Liver (tissue), 9 donors: ENCODE measurements around the gene MS4A4E. TPM values are rescaled to one million over a fixed set of nuclear protein-coding genes. Genes with fewer than 3 reads are reported as not detected.

Experiments used
- DNase-seq: peaks from one replicate; pipeline ENCODE4 v3.0.0-alpha.2; 2017; ENCODE audit warnings: low spot score
- H3K27ac ChIP-seq, 2 donors: one replicate each; pipeline ENCODE4 v1.7.0; 2013; ENCODE audit warnings: inconsistent platforms in 2 of 2, low read length in 2 of 2, control low read depth in 1 of 2, low read depth in 1 of 2, mild to moderate bottlenecking in 1 of 2
- H3K27me3 ChIP-seq, 4 donors: one replicate each; pipeline versions ENCODE4 v1.6.1 to v1.7.0; 2013; ENCODE audit warnings: low read length in 3 of 4, inconsistent platforms in 1 of 4, mild to moderate bottlenecking in 1 of 4, moderate library complexity in 1 of 4; ENCODE audit not compliant: control insufficient read depth in 4 of 4, insufficient read depth in 4 of 4
- H3K36me3 ChIP-seq, 4 donors: one replicate each; pipeline versions ENCODE4 v1.6.1 to v1.7.0; 2013; ENCODE audit warnings: low read length in 3 of 4, mild to moderate bottlenecking in 3 of 4, low read depth in 1 of 4, moderate library complexity in 1 of 4; ENCODE audit not compliant: control insufficient read depth in 4 of 4, insufficient read depth in 3 of 4
- H3K4me1 ChIP-seq, 4 donors: one replicate each; pipeline versions ENCODE4 v1.6.1 to v1.7.0; 2013; ENCODE audit warnings: low read length in 3 of 4, mild to moderate bottlenecking in 3 of 4, moderate library complexity in 1 of 4; ENCODE audit not compliant: control insufficient read depth in 4 of 4, insufficient read depth in 4 of 4
- H3K4me3 ChIP-seq, 3 donors: one replicate each; pipeline versions ENCODE4 v1.6.1 to v1.7.0; 2013; ENCODE audit warnings: low read length in 3 of 3, control low read depth in 1 of 3, low read depth in 1 of 3, mild to moderate bottlenecking in 1 of 3
- H3K9ac ChIP-seq, 2 donors: one replicate each; pipeline ENCODE4 v1.7.0; 2013; ENCODE audit warnings: low read length in 2 of 2, mild to moderate bottlenecking in 2 of 2, moderate library complexity in 2 of 2, control low read depth in 1 of 2, low read depth in 1 of 2
- H3K9me3 ChIP-seq, 4 donors: one replicate each; pipeline versions ENCODE4 v1.6.1 to v1.7.0; 2013; ENCODE audit warnings: low read length in 3 of 4; ENCODE audit not compliant: control insufficient read depth in 4 of 4
- CTCF ChIP-seq: fragments of 150-350 bp; IDR thresholded peaks from 2 replicates; pipeline ENCODE4 v1.5.1; 2017; ENCODE audit warnings: improper control_type of control experiment, low read depth, low read length; ENCODE audit not compliant: missing input control
- EGR1 ChIP-seq, 2 donors: IDR thresholded peaks; 2 replicates each; pipeline ENCODE4 v1.6.1; 2016 to 2018; ENCODE audit warnings: antibody characterized with exemption in 2 of 2, low read depth in 2 of 2
- FOXA2 ChIP-seq: IDR thresholded peaks from 2 replicates; pipeline ENCODE4 v1.6.1; 2016; ENCODE audit warnings: antibody characterized with exemption
- HNF4A ChIP-seq, 2 donors: conservative IDR thresholded peaks; 2 replicates each; pipeline ENCODE4 v1.6.1; 2016; ENCODE audit warnings: antibody characterized with exemption in 2 of 2, mild to moderate bottlenecking in 2 of 2
- JUND ChIP-seq, 2 donors: IDR thresholded peaks; 2 replicates each; pipeline ENCODE4 v1.6.1; 2016; ENCODE audit warnings: antibody characterized with exemption in 2 of 2
- NR2F2 ChIP-seq: IDR thresholded peaks from 2 replicates; pipeline ENCODE4 v1.6.1; 2016; ENCODE audit warnings: antibody characterized with exemption
- REST ChIP-seq: IDR thresholded peaks from 2 replicates; pipeline ENCODE4 v1.6.1; 2016; ENCODE audit warnings: antibody characterized with exemption, mild to moderate bottlenecking
- SP1 ChIP-seq: IDR thresholded peaks from 2 replicates; pipeline ENCODE4 v1.6.1; 2018; ENCODE audit warnings: antibody characterized with exemption, mild to moderate bottlenecking
- ZBTB33 ChIP-seq: IDR thresholded peaks from 2 replicates; pipeline ENCODE4 v1.6.1; 2016; ENCODE audit warnings: antibody characterized with exemption
- WGBS: extraction: QIAGEN DNeasy Blood & Tissue Kit; methylation state at CpG from one replicate; pipeline ENCODE4 v1.1.7; 2013; 5-methylcytosine and 5-hydroxymethylcytosine counted together
- polyA plus RNA-seq, 2 donors: library from polyadenylated mRNA; stranded (reverse) in 1 of 2; unstranded in 1 of 2; fragments of 200-250 nt in 1 of 2; fragments of >200 nt in 1 of 2; fragmentation: Nextera tagmentation in 1 of 2; extraction: Ambion mirVana in 1 of 2; gene quantifications; one replicate each; pipeline versions ENCODE4 v1.2.1 to v1.2.3, GENCODE V29; 2013 to 2015
- total RNA-seq, 2 donors: library from RNA; depleted of rRNA; stranded (reverse); fragments of >200 nt; gene quantifications; one replicate each; pipeline ENCODE4 v1.2.3, GENCODE V29; 2014
- donor health status: healthy.
- donor health status: healthy.
- donor health status: healthy.
- donor health status: healthy.
- donor health status: healthy.

The MS4A4E gene
- total RNA-seq (1 to 10 TPM in 1 of 2 donors, under 1 TPM in 1; 0.23 to 2.1 TPM), polyA plus RNA-seq (1 to 10 TPM in 1 of 2 donors, under 1 TPM in 1; 0.35 to 1.2 TPM)

GRCh38 chr11:60242740-60243239 is at the start of gene MS4A4E:
TSS of gene MS4A4E (minus strand) at chr11:60243137. CDS start at chr11:60230055, 13,082 bp downstream.
- 65% methylated on average over 5 of the region's 5 CpGs for whole genome bisulfite sequencing
- H3K9ac ChIP-seq = no peak within 1 kb of the TSS
- no peaks in the 10 kb centered on the region for H3K36me3 ChIP-seq
- peaks cover 0 to 11% (median 0%) of the 10 kb centered on the region in 4 donors for H3K27me3 ChIP-seq
- no peaks in the 10 kb centered on the region for H3K4me1 ChIP-seq
- H3K4me3 ChIP-seq = no peak within 1 kb of the TSS
- H3K27ac ChIP-seq = no peak within 1 kb of the TSS
- no peaks in the 10 kb centered on the region for H3K9me3 ChIP-seq
- DNase-seq = no peak
- no peak for TF ChIP-seq FOXA2
- TF ChIP-seq REST = no peak
- no peak for TF ChIP-seq HNF4A (conservative IDR thresholded peaks at IDR 0.05)
- no peak for TF ChIP-seq CTCF
- no peak for TF ChIP-seq ZBTB33
- TF ChIP-seq NR2F2 = no peak
- no peak for TF ChIP-seq SP1
- TF ChIP-seq EGR1 (IDR thresholded peaks at IDR 0.05; ENCODE audit: low read depth in 2 of 2) = no peak

GRCh38 chr11:60292145-60292544 is 49.2 kb upstream of the MS4A4E start:
- H3K27me3 ChIP-seq = no peaks in the 10 kb centered on the region
- no peaks in the 10 kb centered on the region for H3K4me1 ChIP-seq
- H3K4me3 ChIP-seq = no peak overlapping the region
- no peaks in the 10 kb centered on the region for H3K36me3 ChIP-seq
- 74% methylated on average over 2 of the region's 2 CpGs for WGBS
- no peaks in the 10 kb centered on the region for H3K9me3 ChIP-seq
- DNase-seq = no peak
- no peak overlapping the region for H3K9ac ChIP-seq
- H3K27ac ChIP-seq = no peak overlapping the region
- TF ChIP-seq REST (no peak), JUND (IDR thresholded peaks at IDR 0.05) (no peak)
